GM18909 (cell line): ENCODE data around the gene LY6G6F.

Experiments
- ATAC-seq: cut with Tn5 transposase; IDR thresholded peaks from one replicate; pipeline ENCODE4 v1.9.1; 2021; ENCODE audit warnings: mild to moderate bottlenecking; ENCODE audit not compliant: unreplicated experiment, poor library complexity

The LY6G6F gene

DNA sequence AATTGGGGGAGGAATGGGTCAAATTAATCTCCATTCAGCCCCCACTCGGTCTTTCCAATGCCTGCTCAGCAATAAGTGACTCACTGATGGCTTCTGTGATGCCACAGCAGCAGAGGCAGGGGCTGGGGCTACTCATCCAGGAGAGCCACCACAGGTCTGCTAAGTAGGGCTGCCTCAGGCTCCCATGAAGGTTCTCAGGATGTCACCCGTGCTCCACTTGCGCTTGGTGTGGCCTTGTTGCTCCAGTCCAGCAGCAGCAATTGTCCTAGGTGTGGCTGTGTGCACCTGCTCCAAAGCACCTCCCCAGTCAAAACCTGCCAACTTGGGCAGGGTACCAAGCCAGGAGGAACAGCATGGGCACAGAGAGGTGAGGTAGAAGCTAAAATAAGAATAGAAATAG lies 15.5 kb downstream of the LY6G6F start:
- no peak for ATAC-seq

DNA sequence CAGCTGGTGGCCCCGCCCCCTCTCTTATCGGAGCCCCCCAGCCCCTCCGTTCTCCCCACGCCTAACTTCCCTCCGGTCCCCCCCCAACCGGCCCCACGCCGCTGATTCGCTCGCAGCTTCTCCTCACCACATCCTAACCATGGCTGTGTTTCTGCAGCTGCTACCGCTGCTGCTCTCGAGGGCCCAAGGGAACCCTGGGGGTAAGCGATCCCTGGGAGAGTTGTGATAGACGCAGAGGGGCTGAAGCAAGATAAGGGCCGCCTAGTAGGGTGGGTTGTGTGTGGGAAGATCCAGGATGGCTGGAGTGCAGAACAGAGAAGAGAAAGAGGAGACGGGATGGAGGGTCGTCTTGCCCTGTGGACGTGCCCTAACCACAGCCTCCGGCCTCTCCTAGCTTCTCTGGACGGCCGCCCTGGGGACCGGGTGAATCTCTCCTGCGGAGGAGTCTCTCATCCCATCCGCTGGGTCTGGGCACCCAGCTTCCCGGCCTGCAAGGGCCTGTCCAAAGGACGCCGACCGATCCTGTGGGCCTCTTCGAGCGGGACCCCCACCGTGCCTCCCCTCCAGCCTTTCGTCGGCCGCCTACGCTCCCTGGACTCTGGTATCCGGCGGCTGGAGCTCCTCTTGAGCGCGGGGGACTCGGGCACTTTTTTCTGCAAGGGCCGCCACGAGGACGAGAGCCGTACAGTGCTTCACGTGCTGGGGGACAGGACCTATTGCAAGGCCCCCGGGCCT lies 16.7 kb downstream of the LY6G6F start, which contains the start of gene MPIG6B:
Gene MPIG6B, plus strand, starts transcription at position 129 of the 735 bp plus-strand sequence. Its CDS starts 11 bp downstream, at position 140.
- no peak for ATAC-seq

DNA sequence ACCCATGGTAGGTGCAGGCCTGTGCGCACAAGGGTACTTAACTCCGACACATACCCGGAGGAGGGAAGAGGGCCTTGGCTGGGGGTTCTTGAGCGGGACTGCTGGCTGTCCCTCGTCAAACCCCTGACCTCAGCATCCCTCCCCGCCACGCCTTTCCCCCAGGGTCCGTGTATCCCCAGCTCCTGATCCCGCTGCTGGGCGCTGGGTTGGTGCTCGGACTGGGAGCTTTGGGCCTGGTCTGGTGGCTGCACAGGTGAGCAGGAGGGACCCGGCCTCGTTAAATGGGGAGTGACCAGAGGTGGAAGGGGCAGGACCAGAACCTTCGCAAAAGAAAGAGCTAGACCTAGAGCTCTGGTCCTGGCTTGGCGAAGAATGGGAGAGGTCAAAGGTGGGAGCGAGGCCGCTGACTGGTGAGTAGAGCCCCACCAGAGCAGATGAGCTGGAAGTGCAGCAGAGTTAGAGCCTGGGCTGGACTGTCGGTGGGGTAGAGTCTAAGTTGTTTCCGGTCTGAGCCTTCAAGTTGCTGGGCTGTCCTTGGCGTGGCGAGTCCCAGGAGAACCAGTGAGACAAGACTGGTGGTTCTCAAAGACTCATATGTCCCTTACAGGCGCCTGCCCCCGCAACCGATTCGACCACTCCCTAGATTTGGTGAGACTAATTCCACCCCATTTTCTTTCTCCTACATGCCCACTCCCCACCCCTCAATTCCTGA lies 17.5 kb downstream of the LY6G6F start:
- ATAC-seq = no peak

DNA sequence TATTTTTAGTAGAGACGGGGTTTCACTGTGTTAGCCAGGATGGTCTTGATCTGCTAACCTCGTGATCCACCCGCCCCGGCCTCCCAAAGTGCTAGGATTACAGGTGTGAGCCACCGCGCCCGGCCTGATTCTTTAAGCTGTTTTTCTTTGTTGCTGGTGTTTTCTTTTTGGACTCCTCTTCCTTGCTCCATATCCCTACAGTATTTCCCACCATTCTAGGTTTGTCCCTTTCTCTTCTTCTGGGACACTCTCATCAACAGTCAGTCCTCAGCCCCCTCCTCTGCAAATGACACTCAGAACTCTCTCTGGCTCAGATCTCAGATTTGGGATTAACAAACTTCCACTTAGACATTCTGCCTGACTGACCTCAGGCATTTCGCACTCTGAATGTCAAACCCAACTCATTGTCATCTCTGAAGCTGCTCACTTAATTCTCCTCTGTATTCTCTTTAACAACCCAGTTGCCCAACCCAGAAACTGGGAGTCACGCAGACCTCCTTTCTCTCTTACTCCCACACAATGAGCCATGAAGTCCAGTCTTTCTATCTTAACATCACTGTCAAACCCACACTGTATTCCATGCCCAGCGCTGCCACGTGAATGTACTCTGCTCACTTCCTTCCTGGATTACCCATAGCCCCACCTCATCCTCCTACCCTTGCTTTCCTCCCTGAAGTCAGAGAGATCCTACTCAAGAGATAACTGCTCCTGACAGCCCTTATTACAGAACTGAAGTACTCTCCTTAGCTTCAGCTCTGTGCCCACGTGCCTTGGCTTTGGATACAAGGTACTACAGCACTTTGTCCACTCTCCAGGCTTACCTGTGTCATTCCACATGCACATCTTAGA lies 19.1 kb downstream of the LY6G6F start:
- no peak for ATAC-seq

DNA sequence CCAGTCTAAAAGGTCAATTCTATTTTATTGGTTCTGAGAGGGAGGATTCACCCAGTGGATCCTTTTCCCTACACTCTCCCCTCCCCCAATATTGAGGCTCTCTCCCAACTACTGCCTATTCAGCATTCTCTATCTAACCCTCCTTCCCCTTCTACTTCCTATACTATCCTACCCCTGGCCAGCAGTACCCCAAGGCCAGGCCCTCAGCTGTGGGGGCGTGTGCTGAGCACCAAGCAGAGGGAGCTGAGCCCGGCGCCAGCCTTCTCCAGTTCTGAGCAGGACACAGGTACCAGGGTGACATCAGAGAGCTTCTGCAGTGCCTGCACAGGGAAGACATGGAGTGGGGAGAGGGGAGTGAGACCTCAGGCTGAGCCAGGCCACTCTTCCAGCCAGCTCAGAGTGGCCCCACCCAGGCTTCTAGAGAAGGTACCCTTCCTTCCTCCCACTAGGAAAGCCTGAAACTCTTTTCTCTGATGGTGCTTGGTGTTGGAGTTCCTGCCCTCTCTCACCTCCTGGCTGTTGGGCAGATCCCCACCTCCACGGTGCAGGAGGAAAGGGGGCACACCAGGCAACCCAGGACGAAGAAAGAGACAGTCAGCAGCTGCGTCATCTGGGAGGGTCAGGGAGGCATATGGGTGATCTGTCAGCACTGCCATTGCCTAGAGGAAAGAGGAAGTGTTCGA lies 20.5 kb downstream of the LY6G6F start:
- peak; percentile 62 for ATAC-seq

DNA sequence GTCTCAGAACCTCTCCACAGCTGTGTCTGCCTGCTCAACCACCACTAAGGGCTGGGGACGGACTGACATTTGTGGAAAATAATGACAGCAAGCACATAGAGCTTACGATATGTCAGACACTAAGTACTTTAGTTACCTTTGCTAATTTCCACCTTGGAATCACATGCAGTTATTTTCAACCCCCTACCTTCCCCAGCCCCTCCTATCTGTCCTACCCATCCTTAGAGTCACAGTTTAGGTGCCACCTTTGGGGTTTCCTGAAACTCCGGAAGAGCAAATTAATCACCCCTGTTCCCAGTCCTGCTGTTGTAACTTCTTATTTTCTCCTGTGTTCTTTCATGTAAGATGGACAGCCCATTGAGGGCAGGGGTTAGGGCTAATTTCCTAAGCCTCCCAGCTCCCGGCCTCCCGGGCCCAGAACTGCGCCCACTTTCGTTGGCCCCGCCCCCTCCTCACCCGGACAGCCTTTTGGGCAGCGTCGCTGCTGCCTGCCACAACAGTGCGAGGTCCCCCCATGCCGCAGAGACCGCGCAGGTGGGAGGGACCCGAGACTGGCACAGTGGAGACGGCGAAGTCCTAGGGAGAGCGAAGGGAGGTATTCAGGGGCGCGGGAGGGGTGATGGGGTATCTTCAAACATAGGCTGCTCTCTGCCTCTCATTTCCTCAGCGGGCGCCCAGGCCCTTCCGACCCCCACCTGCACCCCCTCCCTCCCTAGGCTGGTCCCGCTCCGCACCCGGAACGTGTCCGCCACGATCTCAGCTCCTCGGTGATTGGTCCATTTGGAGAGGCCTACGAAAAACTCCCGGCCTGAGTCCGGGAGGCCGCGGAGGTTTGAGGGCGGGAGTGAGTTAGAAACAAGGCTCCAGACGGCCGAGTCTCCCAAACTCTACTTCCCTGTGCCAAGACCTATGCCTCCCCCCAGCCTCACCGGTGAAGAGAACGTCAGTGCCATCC lies 21.3 kb downstream of the LY6G6F start:
- no peak for ATAC-seq

DNA sequence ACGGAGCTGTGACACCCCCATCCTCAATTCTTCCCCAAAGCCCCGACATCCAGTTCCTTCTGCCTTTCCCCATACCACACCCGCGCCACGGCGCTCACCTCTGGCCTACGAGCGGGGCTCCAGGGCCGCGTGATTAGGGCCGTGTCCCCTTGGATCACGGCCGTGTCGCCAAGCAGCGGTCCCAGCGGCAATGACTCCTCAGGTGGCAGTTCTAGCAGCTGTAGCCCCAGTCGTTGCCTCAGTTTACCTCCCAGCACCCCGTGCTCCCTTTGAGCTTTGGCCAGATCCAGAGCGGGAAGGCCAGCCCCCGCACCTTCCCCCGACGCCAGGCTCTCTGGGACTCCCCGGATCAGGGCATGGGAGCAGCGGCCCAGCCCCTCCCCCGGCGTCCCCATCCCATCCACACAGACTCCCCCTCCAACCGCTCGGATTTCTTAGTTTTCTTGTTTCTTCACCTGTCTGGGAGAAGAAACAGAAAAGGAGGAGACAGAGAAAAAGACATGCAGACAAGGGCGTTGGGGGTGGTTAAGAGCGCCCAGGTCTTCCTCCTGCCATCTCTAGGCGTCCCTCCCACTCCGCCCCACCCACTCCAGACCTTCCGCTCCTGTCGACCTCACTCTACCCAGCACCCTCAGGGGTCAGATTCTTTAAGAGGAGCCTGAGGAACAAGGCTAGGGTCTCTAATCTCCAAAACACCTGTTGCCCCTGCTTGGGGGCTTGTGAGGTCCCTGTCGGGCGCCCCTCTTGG lies 22.3 kb downstream of the LY6G6F start, which contains the start of gene DDAH2:
Gene DDAH2, minus strand, starts transcription at position 533 of the 748 bp plus-strand sequence. Its CDS starts 138 bp downstream, at position 395.
- ATAC-seq = peak; percentile 9

DNA sequence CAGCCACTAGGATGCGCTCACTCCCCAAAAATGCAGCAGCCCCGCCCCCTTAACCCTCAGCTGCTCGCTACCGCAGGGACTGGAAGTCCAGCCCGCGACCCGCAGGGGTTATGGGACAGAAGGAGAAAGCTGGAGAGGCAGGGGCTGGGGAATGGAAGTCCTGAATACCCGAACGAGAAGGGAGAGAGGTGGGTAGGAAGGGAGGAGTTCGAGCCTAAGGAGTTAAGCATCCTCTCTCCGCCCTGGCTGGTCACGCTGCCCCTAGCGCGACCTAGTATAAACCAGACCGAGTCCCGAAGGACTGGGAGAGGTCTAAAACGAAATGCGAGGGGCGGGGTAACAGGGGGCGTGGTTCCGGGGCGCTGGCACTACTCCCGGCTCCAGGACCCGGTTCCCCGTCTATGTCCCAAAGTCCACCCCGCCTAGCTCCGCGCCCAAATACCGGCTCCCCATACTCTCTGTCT lies 22.9 kb downstream of the LY6G6F start:
- peak; percentile 43 for ATAC-seq

DNA sequence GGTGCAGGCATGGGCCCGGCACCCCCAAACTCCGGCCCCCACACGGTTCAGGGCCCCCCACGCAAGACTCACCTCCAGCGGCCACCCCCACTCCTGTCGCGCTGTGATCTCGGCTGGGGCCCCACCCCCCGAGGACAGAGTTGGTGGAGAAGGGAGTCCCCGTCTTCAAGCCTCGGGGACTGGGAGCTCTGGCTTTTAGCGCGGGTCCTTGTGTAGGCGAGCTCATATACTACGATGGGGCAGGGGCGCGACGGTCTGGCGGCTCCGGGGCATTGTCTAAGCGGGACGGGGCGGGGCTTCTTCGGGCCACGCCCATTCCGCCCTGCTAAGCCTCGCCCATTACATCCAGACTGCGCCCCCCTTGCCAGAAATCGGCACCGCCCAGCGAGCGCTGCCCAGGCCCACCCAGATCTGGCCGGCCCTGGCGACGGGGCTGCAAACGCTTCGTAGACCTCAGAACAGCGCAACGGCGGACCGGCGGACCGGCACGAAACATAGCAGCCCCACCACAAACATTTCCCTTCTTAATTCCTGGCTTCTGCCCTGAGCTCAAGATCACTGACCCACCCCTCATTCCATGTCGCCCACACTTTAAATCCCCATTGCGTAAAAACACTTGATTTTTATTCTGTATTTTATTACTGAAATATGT lies 23.4 kb downstream of the LY6G6F start:
- peak; percentile 32 for ATAC-seq

DNA sequence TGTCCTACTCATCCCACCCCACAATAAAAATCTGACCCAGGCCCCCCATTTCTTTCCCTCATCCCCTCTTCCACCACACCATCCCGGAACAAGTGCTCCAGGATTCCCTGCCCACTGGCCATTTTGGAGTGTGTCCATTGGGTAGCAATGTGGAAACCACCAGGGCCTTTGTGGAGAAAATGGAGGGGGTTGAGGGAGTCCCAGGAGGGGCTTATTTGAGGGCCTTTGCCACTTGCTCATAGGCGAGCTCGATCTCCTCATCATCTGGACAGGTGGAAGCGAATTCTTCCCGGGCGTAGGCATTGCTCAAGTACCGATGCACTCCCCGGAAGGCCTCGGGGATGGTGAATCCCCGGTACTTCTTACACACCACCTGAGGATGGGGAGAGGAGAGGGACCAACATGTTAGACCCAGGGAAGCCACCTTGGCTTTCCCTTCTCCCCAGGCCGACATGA lies 24.0 kb downstream of the LY6G6F start:
- no peak for ATAC-seq

DNA sequence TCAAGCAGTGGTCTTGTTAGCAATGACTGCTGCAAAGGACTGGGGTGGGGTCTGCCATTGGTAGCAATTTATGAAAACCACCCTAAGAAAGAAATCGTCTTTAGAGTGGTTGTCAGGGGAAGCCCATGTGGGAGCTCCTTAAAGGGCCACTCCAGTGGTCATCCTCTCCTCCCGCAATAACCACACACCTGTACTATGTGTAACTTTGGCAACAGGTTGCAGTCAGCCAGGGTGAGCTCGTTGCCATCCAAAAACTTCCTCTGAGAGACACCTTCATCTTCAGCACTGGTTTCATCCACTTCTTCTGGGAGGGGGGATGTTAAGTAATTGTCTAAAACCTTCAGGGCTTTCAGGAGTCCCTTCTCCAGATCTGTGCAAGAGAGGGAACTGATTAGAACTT lies 25.4 kb downstream of the LY6G6F start:
- no peak for ATAC-seq

DNA sequence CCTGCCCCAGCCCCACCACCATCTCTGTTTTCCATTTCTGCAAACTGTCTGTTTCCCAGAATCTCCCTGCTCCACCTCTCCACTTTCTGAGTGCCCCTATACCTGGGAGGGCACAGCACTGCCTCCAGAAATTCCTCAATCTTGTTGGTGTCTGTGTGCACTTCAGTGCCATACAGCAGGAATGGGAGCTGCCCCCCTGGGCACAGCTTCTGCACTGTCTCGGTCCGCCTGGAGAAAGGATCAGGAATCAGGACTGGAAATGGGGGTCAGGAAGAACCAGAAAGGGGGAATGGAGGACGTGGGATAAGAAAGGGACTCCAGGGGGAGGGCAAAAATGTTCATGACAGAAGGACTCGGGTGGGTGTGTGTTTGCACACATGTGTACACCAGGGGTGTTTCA lies 27.1 kb downstream of the LY6G6F start:
- no peak for ATAC-seq

DNA sequence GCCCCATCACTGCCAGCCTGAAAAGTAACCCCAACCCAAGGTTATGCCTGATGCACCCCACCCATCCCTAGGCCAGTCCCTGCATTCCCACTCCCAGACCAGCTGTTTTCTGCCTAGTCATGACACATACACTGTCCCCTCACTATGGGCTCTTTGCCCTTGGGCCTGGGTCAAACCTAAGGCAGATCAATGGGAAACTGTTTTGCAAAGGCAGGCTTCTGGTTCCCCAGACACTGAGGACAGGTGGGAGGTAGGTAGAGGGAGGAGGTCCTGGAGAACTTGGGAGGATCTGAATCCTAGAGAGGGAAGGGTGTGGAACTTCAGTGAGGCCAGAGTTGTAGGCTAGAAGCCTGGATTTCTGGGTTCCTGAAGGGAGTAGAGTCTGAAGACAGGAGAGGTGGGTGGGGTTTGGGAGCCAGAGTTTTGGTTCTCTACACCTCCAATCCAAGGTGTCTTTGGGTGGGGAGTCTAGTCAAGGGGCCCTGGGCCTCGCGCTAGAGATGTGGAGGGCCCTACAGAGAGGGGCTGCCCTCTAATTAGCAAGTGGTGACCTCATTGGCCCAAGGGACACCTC lies 27.7 kb downstream of the LY6G6F start:
- no peak for ATAC-seq

DNA sequence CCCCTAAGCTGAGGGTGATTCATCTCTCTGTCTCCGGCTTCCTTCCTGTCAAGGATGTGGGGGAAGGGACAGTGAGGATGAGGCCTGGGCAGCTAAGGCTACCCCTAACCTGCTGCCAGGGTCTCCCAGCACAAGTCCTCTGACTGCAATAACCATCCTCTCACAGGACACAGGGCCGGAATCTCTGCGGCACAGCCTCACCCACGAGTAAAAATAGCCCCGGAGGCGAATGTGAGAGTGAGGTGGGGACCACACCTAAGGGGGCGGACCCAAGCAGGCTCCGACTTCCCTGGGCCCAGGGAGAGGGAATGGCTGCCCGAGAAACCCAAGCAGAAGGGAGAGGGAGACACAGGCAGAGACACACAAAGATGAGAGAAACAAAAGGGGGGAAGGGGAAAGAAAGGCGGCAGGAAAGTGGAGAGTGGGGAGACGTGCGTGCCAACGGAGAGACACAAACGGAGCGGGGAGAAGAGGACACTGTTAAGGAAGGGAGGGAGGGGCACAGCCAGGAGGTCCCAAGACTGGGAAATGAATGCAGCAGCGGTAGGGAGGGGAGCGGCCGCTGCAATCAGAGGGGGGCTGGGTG lies 28.2 kb downstream of the LY6G6F start:
- ATAC-seq = peak; percentile 37

DNA sequence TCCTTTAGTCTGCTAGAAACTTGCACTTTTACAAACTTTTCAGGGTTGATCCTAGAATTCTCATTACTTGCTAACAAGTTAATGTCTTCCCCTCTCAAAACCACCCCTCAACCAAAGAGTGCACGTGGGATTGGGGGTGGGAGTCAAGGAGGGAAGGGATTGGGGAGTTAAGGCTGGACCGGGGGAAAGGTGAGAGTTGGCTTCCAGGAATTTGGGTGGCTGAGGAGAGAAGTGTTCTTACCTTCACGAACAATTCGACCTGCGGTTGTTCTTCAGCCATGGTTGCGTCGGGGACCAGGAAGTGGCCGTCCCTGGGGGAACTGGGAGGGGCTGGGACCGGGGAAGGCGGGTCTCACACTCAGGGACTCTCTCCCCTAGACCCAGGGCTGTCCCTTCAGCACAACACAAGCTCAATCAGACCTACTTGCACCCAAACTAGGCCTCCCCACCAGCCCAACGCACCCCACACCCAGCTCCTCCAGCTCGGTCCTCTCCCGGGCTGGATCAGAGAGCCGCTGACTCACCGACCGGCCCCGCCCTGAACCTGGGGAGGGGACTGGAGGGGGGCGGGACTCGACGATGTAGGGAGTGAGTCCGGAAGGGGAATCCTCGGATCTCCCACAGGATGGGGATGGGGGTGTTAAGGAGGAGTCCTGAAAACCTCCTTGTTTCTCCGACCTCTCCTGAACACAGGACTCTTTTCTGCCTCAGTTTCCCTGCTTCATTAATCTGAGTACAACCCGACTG lies 29.5 kb downstream of the LY6G6F start, which contains the start of gene CLIC1:
Gene CLIC1, minus strand, starts transcription at position 510 of the 747 bp plus-strand sequence. Its CDS starts 230 bp downstream, at position 280.
- peak; percentile 19 for ATAC-seq

DNA sequence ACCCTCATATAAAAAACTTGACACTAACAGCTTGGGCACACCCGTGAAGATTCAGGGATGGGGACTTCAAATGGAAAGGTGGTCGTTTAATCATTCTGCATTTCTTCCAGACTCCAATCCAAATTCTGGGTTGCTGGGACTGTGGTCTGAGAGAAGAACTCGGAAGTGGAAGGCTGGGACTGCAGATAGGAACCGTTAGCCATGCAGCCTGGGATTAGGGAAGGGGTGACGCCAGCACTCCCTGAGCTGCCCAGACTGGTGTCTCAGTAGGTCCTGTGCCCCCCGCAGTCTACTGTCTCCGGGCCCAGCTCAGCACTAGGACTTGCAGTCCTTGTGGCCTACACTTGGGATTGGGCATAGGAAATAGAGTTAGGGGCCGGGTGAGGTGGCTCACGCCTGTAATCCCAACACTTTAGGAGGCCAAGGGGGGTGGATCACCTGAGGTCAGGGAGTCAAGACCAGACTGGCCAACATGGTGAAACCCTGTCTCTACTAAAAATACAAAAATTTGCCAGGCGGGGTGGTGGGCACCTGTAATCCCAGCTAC lies 30.2 kb downstream of the LY6G6F start:
- no peak for ATAC-seq
